Esophagus muscularis mucosa (tissue), 3 donors: ENCODE measurements around the gene BST1.

ENCODE experiments used
- POLR2A ChIP-seq: fragments of 450-650 bp; IDR thresholded peaks from one replicate; pipeline ENCODE4 v1.6.1; 2017; ENCODE audit warnings: antibody characterized with exemption, moderate library complexity, mild to moderate bottlenecking, low read depth
- POLR2AphosphoS5 ChIP-seq, 2 donors: sonication (generic); formaldehyde crosslinking; IDR thresholded peaks; one replicate each; pipeline ENCODE4 v1.6.1; 2017; ENCODE audit warnings: antibody characterized with exemption in 2 of 2
- TF ChIP-seq, protein P1 (sequence below), 3 experiments: fragments of 200-600 bp in 2 of 3; fragments of 450-650 bp in 1 of 3; sonication (generic) in 2 of 3; IDR thresholded peaks; one replicate each; pipeline ENCODE4 v1.5.1; 2017 to 2019; ENCODE audit warnings: antibody characterized with exemption in 3 of 3, mild to moderate bottlenecking in 2 of 3, moderate library complexity in 1 of 3

- TF ChIP-seq, protein P1, sequence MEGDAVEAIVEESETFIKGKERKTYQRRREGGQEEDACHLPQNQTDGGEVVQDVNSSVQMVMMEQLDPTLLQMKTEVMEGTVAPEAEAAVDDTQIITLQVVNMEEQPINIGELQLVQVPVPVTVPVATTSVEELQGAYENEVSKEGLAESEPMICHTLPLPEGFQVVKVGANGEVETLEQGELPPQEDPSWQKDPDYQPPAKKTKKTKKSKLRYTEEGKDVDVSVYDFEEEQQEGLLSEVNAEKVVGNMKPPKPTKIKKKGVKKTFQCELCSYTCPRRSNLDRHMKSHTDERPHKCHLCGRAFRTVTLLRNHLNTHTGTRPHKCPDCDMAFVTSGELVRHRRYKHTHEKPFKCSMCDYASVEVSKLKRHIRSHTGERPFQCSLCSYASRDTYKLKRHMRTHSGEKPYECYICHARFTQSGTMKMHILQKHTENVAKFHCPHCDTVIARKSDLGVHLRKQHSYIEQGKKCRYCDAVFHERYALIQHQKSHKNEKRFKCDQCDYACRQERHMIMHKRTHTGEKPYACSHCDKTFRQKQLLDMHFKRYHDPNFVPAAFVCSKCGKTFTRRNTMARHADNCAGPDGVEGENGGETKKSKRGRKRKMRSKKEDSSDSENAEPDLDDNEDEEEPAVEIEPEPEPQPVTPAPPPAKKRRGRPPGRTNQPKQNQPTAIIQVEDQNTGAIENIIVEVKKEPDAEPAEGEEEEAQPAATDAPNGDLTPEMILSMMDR (IDR thresholded peaks at IDR 0.05), result no peak
- no peak for TF ChIP-seq POLR2AphosphoS5 (IDR thresholded peaks at IDR 0.05)
- TF ChIP-seq POLR2A, result no peak
These were observed 10.3 kb upstream of the BST1 start for GRCh38 chr4:15692602-15693001.
